Femur (tissue), 1 donor: ENCODE data around the gene LAMC1.
A peak's percentile ranks its signal among the peaks of the same experiment; 100 is the strongest.
"Not testable (repeated sequence)": the region's sequence is repeated elsewhere in the genome, so short reads cannot be mapped to it uniquely, and the experiment has no call there.

Experiments used
- DNase-seq: peaks from one replicate; pipeline ENCODE4 v3.0.0-alpha.2; 2017

LAMC1 gene

DNA sequence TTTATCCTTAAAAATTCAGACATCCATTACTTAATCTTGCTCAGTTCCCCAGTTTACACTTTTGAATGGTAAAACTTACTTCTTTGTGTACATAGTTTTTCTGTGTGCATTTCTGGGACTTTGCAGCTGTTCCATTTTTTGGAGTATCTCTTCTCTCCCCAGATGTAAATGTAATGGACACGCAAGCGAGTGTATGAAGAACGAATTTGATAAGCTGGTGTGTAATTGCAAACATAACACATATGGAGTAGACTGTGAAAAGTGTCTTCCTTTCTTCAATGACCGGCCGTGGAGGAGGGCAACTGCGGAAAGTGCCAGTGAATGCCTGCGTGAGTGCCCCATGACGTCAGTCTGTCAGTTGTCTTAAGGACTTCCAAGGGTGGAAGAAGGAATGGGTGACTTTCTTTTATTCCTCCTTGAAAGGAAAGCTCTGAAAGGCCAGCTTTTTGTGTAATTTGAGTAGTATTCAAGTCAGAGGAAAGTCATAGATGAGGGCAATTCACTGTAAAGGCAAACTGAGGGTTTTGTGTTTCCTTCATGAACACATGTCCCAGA is 87.2 kb downstream of the LAMC1 start:
- no peak for DNase-seq

DNA sequence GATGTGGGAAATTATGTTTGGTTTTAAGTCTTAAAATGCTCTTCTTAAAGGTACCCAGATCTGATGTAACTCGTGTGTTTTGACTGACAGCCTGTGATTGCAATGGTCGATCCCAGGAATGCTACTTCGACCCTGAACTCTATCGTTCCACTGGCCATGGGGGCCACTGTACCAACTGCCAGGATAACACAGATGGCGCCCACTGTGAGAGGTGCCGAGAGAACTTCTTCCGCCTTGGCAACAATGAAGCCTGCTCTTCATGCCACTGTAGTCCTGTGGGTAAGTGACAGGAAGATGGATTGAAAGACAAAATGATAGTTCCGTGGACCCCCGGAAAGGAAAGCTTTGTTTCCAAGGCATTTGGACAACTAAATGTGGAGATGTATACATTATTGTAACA is 91.2 kb downstream of the LAMC1 start:
- no peak for DNase-seq

DNA sequence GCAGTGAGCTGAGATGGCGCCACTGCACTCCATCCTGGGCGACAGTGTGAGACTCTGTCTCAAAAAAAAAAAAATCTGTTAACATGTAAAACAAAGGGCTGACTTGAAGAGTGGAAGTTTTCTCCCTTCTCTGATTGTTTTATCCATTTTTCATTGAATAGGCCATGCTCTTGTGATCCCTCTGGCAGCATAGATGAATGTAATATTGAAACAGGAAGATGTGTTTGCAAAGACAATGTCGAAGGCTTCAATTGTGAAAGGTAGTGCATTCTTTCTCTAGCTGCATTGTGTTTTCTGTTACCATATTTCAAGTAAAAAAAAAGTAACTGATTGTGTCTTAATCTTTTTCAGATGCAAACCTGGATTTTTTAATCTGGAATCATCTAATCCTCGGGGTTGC is 93.2 kb downstream of the LAMC1 start:
- no peak for DNase-seq

DNA sequence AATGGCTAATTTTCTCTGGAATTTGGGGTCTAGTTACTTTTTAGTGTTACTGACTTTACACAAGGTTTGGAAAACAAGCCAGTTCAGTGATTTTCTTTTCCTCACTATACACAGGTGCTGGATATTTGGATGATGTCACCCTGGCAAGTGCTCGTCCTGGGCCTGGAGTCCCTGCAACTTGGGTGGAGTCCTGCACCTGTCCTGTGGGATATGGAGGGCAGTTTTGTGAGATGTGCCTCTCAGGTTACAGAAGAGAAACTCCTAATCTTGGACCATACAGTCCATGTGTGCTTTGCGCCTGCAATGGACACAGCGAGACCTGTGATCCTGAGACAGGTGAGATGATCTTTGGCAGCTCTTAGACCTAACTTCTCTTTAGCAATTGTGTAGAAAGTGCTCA is 98.4 kb downstream of the LAMC1 start:
- DNase-seq = no peak

DNA sequence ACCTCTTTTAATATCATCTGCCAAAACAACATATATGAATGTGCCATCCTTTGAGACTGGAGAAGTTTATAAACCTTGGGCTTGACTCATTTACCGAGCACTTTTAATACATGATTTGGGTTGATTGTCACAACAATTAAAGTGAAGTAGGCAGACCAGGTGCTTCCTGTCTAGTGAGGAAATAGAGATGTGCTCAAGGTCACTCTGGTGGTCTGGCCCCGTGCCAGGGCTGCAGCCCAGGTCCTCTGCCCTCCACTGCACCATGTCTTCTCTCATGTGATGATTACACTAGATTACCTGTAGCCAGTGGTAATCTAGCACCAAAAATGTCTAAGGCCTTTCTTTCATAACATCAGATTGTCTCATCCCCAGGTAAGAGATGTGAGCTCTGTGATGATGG is 101.0 kb downstream of the LAMC1 start:
- no peak for DNase-seq

DNA sequence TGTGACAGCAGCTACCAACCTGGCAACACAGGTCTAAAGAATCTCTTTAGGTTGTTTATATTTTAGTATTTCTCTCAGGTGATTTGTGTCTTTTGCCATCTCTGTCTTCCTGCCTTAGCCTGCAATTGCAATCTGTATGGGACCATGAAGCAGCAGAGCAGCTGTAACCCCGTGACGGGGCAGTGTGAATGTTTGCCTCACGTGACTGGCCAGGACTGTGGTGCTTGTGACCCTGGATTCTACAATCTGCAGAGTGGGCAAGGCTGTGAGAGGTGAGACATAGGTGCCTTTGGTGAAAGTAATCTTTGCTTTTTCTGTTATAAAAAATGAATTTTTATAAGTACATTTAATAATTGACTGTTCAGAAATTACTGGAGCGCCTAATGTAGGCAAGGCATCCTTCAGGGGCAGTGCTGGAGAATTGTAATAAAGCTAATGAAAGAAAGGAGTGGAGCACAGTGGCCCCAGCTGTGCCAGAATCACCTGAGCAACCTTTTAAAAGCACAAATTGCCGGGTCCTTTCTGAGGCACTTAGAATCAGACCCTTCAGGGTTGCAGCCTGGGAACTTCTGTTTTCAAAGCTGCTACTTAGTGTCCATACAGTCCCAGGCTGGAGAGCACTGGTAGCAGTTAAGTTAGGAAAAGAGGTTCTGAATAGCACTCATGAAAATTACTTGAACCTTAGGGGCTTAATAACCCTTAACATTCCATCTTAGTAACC is 102.2 kb downstream of the LAMC1 start:
- no peak for DNase-seq

DNA sequence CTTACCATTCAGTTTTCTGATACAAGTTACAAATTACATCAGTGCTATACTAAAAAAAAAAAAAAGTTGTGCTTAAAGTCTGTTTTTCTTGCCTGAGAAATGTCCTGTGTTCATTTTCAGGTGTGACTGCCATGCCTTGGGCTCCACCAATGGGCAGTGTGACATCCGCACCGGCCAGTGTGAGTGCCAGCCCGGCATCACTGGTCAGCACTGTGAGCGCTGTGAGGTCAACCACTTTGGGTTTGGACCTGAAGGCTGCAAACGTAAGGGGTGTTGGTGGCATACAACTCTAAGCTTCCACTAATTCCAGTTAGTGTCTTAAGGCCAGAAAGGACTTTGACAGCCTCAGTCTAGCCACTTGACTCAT is 102.8 kb downstream of the LAMC1 start:
- DNase-seq = no peak

DNA sequence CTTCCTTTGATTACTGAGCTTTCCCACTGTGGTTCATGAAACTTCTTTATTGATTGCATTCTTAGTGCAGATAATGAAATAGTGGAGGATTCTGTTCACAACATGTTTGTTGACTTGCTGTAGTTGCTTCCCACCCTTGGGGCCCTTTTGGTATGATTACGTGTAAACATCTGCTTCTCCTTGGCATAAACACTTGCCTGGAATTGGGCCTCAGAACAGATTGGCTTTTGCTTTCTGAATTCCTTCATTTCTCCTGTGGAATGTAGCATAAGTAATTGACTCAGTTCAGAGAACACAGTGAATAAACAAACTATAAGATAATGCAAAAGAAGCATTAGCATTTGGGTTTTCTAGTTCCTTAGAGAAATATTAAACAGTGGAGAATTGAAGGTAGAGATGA is 103.3 kb downstream of the LAMC1 start:
- peak; percentile 58 for DNase-seq

DNA sequence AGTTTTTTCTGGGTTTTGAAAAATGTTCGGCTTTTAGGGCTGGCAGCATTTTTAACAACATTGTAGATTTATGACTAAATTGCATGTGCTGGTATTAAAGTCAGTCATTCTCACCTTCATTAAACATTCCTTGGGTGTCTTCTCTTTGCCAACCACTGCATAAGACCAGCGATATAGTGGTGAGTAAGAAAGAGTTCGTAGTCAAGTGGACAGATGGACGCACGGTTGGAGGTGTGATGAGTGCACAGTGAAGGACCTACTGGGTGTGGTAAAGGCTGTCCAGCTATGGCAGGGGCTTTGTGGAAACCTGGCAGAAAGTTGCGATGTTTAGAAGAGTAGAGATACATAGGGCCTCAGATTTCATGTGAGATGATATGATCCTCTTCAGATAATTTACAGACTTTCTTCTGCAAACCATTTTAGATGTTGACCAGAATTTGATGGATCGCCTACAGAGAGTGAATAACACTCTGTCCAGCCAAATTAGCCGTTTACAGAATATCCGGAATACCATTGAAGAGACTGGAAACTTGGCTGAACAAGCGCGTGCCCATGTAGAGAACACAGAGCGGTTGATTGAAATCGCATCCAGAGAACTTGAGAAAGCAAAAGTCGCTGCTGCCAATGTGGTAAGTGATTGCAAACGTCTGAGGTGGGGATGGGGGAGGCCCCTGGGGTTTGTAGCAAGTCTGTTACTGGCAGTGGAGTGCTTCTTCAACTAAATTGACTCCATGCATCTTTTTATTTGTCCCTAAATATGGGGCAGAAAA is 106.9 kb downstream of the LAMC1 start:
- DNase-seq = no peak

DNA sequence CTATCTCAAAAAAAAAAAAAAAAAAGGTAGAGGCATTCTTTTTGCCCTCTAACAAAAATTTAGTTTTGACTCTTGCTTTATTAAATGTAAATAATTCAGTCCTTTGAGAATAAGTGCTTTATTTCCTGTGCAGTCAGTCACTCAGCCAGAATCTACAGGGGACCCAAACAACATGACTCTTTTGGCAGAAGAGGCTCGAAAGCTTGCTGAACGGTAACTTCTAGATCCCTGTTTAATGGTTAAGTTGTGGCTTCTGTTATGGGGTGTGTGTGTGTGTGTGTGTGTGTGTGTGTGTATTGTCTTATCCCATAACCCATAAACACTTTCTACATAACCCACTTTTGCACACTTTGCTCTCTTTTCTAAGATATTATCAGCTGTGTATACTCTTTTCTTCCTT is 107.9 kb downstream of the LAMC1 start:
- no peak for DNase-seq

DNA sequence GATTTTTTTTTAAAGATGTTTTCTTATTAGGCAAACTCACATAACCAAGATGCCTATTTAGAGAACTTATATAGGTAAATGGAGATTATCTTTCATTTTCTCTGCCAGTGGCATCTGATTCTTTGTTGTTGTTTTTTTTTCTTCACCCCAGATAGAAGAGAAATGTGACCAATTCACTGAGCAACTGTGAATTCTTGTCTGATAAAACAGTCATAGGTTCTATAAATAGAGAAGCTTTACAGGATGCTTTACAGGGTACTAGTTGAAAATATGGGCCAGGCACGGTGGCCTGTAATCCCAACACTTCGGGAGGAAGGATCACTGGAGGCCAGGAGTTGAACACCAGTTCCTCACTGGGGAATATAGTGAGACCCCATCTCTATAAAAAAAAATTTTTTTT is 112.1 kb downstream of the LAMC1 start:
- DNase-seq = no peak

DNA sequence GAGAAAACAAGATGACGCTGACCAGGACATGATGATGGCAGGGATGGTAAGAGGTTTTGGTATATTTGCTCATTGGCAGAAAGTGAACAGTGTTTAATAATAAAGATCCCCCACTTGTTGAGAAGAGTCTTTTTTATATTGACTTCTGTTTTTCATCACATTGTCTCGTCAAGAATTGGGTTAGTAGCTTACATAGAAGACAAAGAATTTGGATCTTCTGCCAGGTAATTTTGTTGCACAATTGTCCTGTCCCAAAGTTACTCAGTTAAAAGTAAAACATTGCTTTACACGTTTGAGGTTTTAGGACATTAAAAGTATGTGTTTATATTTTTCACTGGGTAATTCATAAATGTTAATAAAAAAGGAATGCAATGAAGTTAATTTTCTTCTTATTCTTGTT is 114.6 kb downstream of the LAMC1 start:
- no peak for DNase-seq

DNA sequence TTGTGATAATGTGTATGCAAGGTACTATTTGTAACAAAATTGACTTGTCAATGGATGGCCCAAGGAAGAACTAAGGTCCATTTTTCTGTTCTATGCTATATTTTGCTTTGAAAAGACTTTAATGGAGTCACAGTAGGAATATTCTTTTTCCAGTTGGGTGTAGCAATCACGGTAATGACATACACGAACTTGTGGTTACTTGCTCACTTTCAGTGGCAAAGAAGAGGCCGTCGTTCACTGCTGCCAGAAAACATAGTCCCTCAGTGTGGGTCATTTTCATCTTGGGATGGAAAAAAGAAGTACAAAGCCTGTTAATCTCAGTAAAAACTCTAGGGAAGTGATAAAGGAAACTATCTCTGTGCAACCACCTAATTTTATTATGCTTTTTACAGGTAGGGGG is 115.1 kb downstream of the LAMC1 start:
- DNase-seq = no peak

DNA sequence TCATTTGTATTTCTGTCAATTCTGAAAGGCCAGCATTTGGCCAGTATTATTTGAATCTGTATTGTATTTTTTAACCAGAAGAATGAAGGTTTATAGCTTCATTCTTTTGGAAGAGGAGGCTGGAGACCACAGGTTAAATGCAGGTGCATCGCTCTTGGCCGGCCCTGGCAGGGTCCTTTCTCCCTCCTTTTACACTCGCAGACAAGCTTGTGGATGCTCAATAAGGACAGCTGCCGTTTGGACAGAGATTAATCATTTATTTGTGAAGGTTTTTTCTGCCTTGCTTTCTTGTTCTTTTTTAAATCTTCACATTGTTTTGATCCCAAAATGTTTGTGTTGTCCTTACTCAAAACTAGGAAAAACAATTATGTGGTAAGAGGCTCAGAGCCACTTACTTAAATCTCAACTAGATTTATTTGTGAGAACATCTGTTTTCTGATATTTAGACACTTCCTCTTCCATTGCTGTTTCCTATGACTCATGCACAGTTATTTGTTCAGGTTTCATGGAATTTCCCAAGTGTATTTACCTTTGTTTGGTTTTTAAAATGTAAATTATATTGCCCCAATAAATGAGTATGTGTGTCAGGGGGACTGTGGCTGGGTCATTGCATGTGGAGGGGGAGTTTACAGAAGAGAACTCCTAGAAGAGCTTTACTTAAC is 116.2 kb downstream of the LAMC1 start:
- no peak for DNase-seq

DNA sequence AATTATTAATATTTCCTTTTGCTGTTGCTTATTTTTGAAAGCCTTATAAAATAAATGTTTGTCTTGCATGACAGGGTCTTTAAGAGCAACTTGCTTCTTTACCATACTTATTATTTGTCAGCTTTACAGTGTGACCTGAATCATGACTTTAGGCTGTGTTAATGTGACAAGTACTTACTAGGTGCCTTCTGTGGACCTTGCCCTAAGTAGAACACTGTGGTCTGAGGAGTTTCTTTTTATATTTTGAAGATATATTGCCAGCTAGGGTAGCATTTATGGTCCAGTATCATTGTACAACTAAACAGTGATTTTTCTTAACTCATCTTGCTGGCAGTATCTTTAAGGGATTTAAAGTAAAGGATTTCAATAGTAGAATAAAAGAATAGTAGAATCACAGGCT is 117.4 kb downstream of the LAMC1 start:
- DNase-seq = no peak

DNA sequence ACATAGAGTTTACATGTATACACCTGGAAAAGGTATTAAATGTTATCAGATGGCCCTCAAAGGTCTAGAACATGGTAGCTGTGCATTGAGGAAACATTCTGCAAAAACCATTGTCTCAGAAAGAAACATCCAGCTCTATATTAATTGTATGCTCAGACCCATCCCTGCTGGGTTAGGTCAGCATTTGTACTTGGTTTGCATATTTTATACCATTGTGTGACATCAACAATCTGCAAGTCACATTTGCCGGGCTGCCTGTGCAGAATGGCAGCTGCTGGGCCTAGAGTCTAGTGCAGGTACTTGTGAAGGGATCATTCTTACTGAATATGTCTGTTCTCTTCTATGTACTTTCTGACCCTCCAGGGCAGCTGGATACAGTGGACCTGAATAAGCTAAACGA is 119.0 kb downstream of the LAMC1 start:
- no peak for DNase-seq

DNA sequence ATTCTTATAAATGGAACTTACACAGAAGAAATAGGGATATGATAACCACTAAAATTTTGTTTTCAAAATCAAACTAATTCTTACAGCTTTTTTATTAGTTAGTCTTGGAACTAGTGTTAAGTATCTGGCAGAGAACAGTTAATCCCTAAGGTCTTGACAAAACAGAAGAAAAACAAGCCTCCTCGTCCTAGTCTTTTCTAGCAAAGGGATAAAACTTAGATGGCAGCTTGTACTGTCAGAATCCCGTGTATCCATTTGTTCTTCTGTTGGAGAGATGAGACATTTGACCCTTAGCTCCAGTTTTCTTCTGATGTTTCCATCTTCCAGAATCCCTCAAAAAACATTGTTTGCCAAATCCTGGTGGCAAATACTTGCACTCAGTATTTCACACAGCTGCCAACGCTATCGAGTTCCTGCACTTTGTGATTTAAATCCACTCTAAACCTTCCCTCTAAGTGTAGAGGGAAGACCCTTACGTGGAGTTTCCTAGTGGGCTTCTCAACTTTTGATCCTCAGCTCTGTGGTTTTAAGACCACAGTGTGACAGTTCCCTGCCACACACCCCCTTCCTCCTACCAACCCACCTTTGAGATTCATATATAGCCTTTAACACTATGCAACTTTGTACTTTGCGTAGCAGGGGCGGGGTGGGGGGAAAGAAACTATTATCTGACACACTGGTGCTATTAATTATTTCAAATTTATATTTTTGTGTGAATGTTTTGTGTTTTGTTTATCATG is 120.5 kb downstream of the LAMC1 start:
- no peak for DNase-seq

DNA sequence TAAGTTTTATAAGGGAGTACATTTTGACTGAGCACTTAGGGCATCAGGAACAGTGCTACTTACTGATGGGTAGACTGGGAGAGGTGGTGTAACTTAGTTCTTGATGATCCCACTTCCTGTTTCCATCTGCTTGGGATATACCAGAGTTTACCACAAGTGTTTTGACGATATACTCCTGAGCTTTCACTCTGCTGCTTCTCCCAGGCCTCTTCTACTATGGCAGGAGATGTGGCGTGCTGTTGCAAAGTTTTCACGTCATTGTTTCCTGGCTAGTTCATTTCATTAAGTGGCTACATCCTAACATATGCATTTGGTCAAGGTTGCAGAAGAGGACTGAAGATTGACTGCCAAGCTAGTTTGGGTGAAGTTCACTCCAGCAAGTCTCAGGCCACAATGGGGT is 121.5 kb downstream of the LAMC1 start:
- no peak for DNase-seq

DNA sequence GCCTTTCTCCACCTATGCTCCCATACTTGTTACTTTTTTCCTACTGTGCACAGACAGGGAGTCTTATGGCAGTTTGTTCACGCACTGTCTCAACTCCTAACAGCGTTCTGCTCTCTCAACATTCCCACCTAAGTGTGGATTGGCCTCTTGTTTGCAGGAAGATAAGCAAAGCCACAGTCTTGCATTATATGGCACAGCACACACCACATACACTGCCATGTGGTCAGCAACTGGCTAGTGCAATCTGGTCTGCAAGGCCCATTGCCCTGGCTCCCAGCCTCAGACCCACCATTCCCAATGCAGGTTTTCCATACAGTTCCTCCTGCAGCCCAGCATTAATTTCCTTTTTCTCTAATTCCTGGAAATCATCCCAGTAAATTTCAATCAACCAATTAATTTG is 124.5 kb downstream of the LAMC1 start:
- no peak for DNase-seq

DNA sequence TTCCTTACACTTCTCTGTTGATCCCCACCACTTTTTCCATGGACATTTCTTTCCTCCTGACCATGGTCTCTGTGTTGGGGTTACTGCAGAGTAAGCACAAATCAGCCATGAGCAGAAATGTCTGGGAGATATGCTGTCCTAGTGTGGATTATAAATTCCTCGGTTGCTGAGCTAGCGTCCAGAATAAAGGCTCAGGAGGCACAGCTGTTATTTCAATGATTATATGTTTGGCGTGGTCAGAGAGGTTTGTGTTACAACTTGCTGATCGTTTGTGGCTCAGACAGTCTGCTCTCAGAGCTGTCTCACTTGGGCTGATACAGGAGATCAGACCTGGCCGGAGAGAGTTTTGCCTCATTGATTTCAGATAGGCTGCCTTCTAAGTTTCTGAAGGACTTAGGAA is 125.4 kb downstream of the LAMC1 start:
- DNase-seq = peak; percentile 70

DNA sequence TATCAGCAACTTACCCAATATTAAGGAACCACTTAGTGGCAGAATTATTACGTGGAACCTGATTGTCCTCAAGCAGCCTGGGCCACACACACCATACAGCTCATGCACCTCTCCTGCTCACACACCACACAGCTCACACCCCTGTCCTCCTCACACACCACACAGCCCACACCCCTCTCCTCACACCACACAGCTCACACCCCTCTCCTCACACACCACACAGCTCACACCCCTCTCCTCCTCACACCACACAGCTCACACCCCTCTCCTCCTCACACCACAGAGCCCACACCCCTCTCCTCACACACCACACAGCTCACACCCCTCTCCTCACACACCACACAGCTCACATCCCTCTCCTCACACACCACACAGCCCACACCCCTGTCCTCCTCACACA is 126.1 kb downstream of the LAMC1 start:
- DNase-seq = no peak

DNA sequence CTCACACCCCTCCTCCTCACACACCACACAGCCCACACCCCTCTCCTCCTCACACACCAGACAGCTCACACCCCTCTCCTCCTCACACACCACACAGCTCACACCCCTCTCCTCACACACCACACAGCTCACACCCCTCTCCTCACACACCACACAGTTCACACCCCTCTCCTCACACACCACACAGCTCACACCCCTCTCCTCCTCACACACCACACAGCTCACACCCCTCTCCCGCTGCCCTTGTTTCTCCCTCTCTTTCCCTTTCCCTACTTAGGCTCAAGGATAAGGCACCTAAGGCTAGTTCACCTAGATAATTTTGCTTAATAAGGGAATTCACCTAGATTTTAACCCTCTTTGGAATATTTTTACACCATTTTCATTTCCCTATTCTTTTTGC is 126.8 kb downstream of the LAMC1 start:
- not testable (repeated sequence) for DNase-seq

DNA sequence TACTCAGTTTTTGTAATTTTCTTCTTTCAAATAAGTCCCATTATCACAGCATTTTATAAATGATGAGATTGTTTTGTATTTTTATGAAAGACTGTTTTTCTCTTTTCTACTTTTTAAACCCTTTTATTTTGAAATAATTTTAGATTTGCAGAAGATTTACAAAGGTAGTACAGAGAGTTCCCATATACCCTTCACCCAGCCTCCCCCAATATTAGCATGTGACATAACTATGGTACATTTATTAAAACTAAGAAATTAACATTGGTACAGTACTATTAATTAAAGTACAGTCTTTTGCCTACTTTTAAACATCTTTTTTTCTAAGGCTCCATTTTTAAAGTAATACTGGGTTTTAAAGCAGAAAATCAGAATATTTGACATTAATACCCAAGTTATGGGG is 127.2 kb downstream of the LAMC1 start:
- DNase-seq = no peak
